MCF 10A (cell line): ENCODE measurements around the gene GBA2. TPM values are rescaled to one million over a fixed set of nuclear protein-coding genes. Genes with fewer than 3 reads are reported as not detected.
A peak's percentile ranks its signal among the peaks of the same experiment; 100 is the strongest.

ENCODE experiments used
- BruUV-seq: library from RNA; stranded (reverse); fragments of 400-500 nt; replicated peaks from 2 replicates; lab custom pipeline; 2021; lab: Mats Ljungman, UMichigan
- CTCF ChIA-PET: fragments of 300-600 bp; sonication (Branson Sonifier 250); formaldehyde crosslinking; extraction: SDS; loops from one replicate; lab custom pipeline; 2021; ENCODE audit warnings: antibody characterized with exemption, inconsistent platforms; lab: Yijun Ruan, JAX
- POLR2A ChIA-PET: fragments of 300-600, 350-650 bp; sonication (Branson Sonifier 250); formaldehyde crosslinking; extraction: SDS; loops from one replicate; lab custom pipeline; 2020; ENCODE audit warnings: antibody characterized with exemption, inconsistent platforms; lab: Yijun Ruan, JAX
- DNase-seq: peaks from one replicate; pipeline ENCODE4 v3.0.0-alpha.2; 2018; ENCODE audit not compliant: unreplicated experiment
- H3K27ac Mint-ChIP-seq: one replicate; pipeline ENCODE4 v1.8.0; 2022; ENCODE audit warnings: mild to moderate bottlenecking, low read depth, mixed read lengths; ENCODE audit not compliant: unreplicated experiment
- H3K27me3 Mint-ChIP-seq: one replicate; pipeline ENCODE4 v1.8.0; 2022; ENCODE audit warnings: mixed read lengths; ENCODE audit not compliant: insufficient read depth, unreplicated experiment
- H3K36me3 Mint-ChIP-seq: one replicate; pipeline ENCODE4 v1.8.0; 2022; ENCODE audit warnings: mild to moderate bottlenecking, moderate library complexity, mixed read lengths; ENCODE audit not compliant: insufficient read depth, unreplicated experiment
- H3K4me1 Mint-ChIP-seq: one replicate; pipeline ENCODE4 v1.8.0; 2022; ENCODE audit warnings: mixed read lengths; ENCODE audit not compliant: insufficient read depth, unreplicated experiment
- H3K4me3 Mint-ChIP-seq: one replicate; pipeline ENCODE4 v1.8.0; 2022; ENCODE audit warnings: mild to moderate bottlenecking, moderate library complexity, mixed read lengths; ENCODE audit not compliant: unreplicated experiment
- H3K9me3 Mint-ChIP-seq: one replicate; pipeline ENCODE4 v1.8.0; 2022; ENCODE audit warnings: mixed read lengths; ENCODE audit not compliant: unreplicated experiment
- CTCF ChIP-seq: fragments of 200-600 bp; IDR thresholded peaks from one replicate; pipeline ENCODE4 v1.8.0; 2022; ENCODE audit warnings: antibody characterized with exemption, mild to moderate bottlenecking; ENCODE audit not compliant: unreplicated experiment
- intact Hi-C: fragments of 100-400 bp; cut with micrococcal nuclease; formaldehyde crosslinking; loops from 2 replicates; pipeline ENCODE4 v1.14.1; 2022
- total RNA-seq: library from RNA; stranded (reverse); gene quantifications from 2 replicates; pipeline ENCODE4 v1.2.3, GENCODE V29; 2022

GBA2 gene
- total RNA-seq, 1 experiment from 2014 or later, result 51.3 TPM

- no TSS peak for BruUV-seq
- CTCF ChIA-PET, result interaction anchor here (1.1 to 2.1 kb wide), 4 partner anchors 9 to 94 kb away, joined by 3 to 6 read pairs (median 4); partner anchors contain the start of genes CREB3 and TLN1
- no peak for TF ChIP-seq CTCF
- Mint-ChIP-seq H3K36me3 (peaks cover 85% of the 10 kb centered on the region), H3K27me3 (no peaks in the 10 kb centered on the region), H3K9me3 (no peaks in the 10 kb centered on the region), H3K27ac (no peak overlapping the region), H3K4me3 (no peak overlapping the region), H3K4me1 (peaks cover 18% of the 10 kb centered on the region)
- POLR2A ChIA-PET, result interaction anchor here (9.6 kb wide), 1 partner anchor 9 kb away, joined by 284 read pairs; the partner anchor contains the start of genes CREB3 and TLN1
- DNase-seq, result no peak
- intact Hi-C loops, result no loop called here
Measured at GRCh38 chr9:35741740-35742139, 7.3 kb downstream of the GBA2 start.

- no TSS peak for BruUV-seq
- peaks cover 4% of the 10 kb centered on the region for H3K4me1 Mint-ChIP-seq
- H3K4me3 Mint-ChIP-seq, result no peak overlapping the region
- ChIA-PET CTCF (interaction anchor here (0.7 to 1.5 kb wide), 4 partner anchors 10 to 81 kb away, joined by 3 to 4 read pairs (median 3); no protein-coding TSS in a partner anchor), POLR2A (interaction anchor here (1.5 to 15.0 kb wide), 2 partner anchors 5 to 18 kb away, joined by 3 to 284 read pairs; partner anchors contain the start of genes GBA2 and RGP1)
- no peaks in the 10 kb centered on the region for H3K9me3 Mint-ChIP-seq
- no peak for DNase-seq
- TF ChIP-seq CTCF, result no peak
- H3K27ac Mint-ChIP-seq, result peak overlapping the region; percentile 33
- peaks cover 84% of the 10 kb centered on the region for H3K36me3 Mint-ChIP-seq
- intact Hi-C loops, result no loop called here
- no peaks in the 10 kb centered on the region for H3K27me3 Mint-ChIP-seq
Measured at GRCh38 chr9:35740243-35740642, 8.8 kb downstream of the GBA2 start.

GRCh38 chr9:35738924-35739323 is 10.1 kb downstream of the GBA2 start:
- POLR2A ChIA-PET, result interaction anchor here (1.5 to 15.0 kb wide), 2 partner anchors 7 to 19 kb away, joined by 3 to 284 read pairs; partner anchors contain the start of genes GBA2 and RGP1
- no peak for DNase-seq
- peaks cover 89% of the 10 kb centered on the region for H3K36me3 Mint-ChIP-seq
- H3K4me1 Mint-ChIP-seq, result peaks cover 4% of the 10 kb centered on the region
- TF ChIP-seq CTCF, result no peak
- intact Hi-C loops, result no loop called here
- no peak overlapping the region for H3K4me3 Mint-ChIP-seq
- no TSS peak for BruUV-seq
- CTCF ChIA-PET, result interaction anchor here (0.7 to 9.8 kb wide), 8 partner anchors 8 to 92 kb away, joined by 3 to 150 read pairs (median 3); partner anchors contain the start of genes GBA2 and RGP1
- no peaks in the 10 kb centered on the region for H3K9me3 Mint-ChIP-seq
- H3K27ac Mint-ChIP-seq, result peak overlapping the region; percentile 33
- no peaks in the 10 kb centered on the region for H3K27me3 Mint-ChIP-seq

- ChIA-PET POLR2A (interaction anchor here (1.2 to 15.0 kb wide), 2 partner anchors 7 to 80 kb away, joined by 3 to 284 read pairs; partner anchors contain the start of genes CCDC107, GBA2, RGP1 and RMRP), CTCF (interaction anchor here (0.5 to 9.8 kb wide), 7 partner anchors 8 to 1647 kb away, joined by 3 to 150 read pairs (median 3); partner anchors contain the start of genes CCDC107, GBA2 and RGP1)
- Mint-ChIP-seq H3K27me3 (no peaks in the 10 kb centered on the region), H3K9me3 (no peaks in the 10 kb centered on the region), H3K36me3 (peaks cover 87% of the 10 kb centered on the region), H3K4me1 (peaks cover 6% of the 10 kb centered on the region), H3K4me3 (no peak overlapping the region), H3K27ac (peak overlapping the region; percentile 33)
- no peak for DNase-seq
- TSS peak; percentile 4 for BruUV-seq
- TF ChIP-seq CTCF, result no peak
- intact Hi-C loops, result no loop called here
Measured at GRCh38 chr9:35738186-35738585, 10.8 kb downstream of the GBA2 start.
